ENCODE results near the gene SPEF1. TPM values are rescaled to one million over a fixed set of nuclear protein-coding genes. Genes with fewer than 3 reads are reported as not detected.

Gene SPEF1
- total RNA-seq, 4 donors from 2014 or later: 1.1 to 1.8 TPM; not detected in 2

- H3K4me1 ChIP-seq: peaks cover 0 to 56% (median 26%) of the 10 kb centered on the region in 4 donors
- 86 to 92% methylated on average over 3 of the region's 3 CpGs for WGBS, 2 donors
These were observed 17.6 kb upstream of the SPEF1 start for GRCh38 chr20:3798908-3799248.

GRCh38 chr20:3798373-3798768, 17.1 kb upstream of the SPEF1 start:
- DNase-seq (ENCODE audit: low spot score in 2 of 2): no peak
- no peaks in the 10 kb centered on the region for H3K9me3 ChIP-seq
- no peak overlapping the region for H3K4me3 ChIP-seq
- peak overlapping the region in 3 of 4 donors; percentile 60 to 98 (median 96) for H3K27ac ChIP-seq
- no peaks in the 10 kb centered on the region for H3K27me3 ChIP-seq
- H3K4me1 ChIP-seq: peaks cover 0 to 56% (median 26%) of the 10 kb centered on the region in 4 donors
- no peak for TF ChIP-seq CTCF (IDR thresholded peaks at IDR 0.05)
- no peak for TF ChIP-seq EP300 (IDR thresholded peaks at IDR 0.05)
- no peak for TF ChIP-seq POLR2A (IDR thresholded peaks at IDR 0.05)
- peaks cover 0 to 46% (median 3%) of the 10 kb centered on the region in 3 donors for H3K36me3 ChIP-seq
- WGBS, 2 donors: 68 to 71% methylated on average over 5 of the region's 5 CpGs

More at GRCh38 chr20:3798908-3799248, 17.6 kb upstream of the SPEF1 start:
- Histone ChIP-seq H3K27me3 (no peaks in the 10 kb centered on the region), H3K9me3 (no peaks in the 10 kb centered on the region), H3K36me3 (peaks cover 0 to 51% (median 3%) of the 10 kb centered on the region in 3 donors), H3K27ac (peak overlapping the region in 2 of 4 donors; percentile 96 to 98), H3K4me3 (no peak overlapping the region)
- no peak for DNase-seq (ENCODE audit: low spot score in 2 of 2)
- TF ChIP-seq EP300 (IDR thresholded peaks at IDR 0.05): no peak
- TF ChIP-seq POLR2A (IDR thresholded peaks at IDR 0.05): no peak
- no peak for TF ChIP-seq CTCF (IDR thresholded peaks at IDR 0.05)

GRCh38 chr20:3797592-3798372, 16.5 kb upstream of the SPEF1 start:
- H3K4me1 ChIP-seq: peaks cover 0 to 56% (median 26%) of the 10 kb centered on the region in 4 donors
- H3K4me3 ChIP-seq: peak overlapping the region in 2 of 4 donors; percentile 64 to 67
- H3K27ac ChIP-seq: peak overlapping the region in 3 of 4 donors; percentile 60 to 98 (median 96)
- TF ChIP-seq POLR2A (IDR thresholded peaks at IDR 0.05): no peak
- H3K9me3 ChIP-seq: no peaks in the 10 kb centered on the region
- 63 to 69% methylated on average over 19 of the region's 19 CpGs for WGBS, 2 donors
- no peaks in the 10 kb centered on the region for H3K27me3 ChIP-seq
- no peak for DNase-seq (ENCODE audit: low spot score in 2 of 2)
- peaks cover 0 to 41% (median 3%) of the 10 kb centered on the region in 3 donors for H3K36me3 ChIP-seq

GRCh38 chr20:3797226-3797545, 15.9 kb upstream of the SPEF1 start:
- DNase-seq (ENCODE audit: low spot score in 2 of 2): no peak
- H3K36me3 ChIP-seq: peaks cover 0 to 35% (median 3%) of the 10 kb centered on the region in 3 donors
- no peaks in the 10 kb centered on the region for H3K9me3 ChIP-seq
- H3K27ac ChIP-seq: peak overlapping the region; percentile 60 to 98 (median 94)
- H3K4me3 ChIP-seq: peak overlapping the region in 3 of 4 donors; percentile 46 to 67 (median 64)
- 74 to 80% methylated on average over 4 to 5 of the region's 5 CpGs for WGBS, 2 donors
- H3K4me1 ChIP-seq: peaks cover 0 to 54% (median 26%) of the 10 kb centered on the region in 4 donors
- TF ChIP-seq POLR2A (IDR thresholded peaks at IDR 0.05): no peak
- H3K27me3 ChIP-seq: no peaks in the 10 kb centered on the region

GRCh38 chr20:3796477-3797225, 15.4 kb upstream of the SPEF1 start:
- no peak for TF ChIP-seq CTCF (IDR thresholded peaks at IDR 0.05)
- no peak for TF ChIP-seq EP300 (IDR thresholded peaks at IDR 0.05)
- TF ChIP-seq POLR2A (IDR thresholded peaks at IDR 0.05): no peak
- 54% methylated on average over 4 to 6 of the region's 33 CpGs for whole genome bisulfite sequencing, 2 donors
- Histone ChIP-seq H3K27ac (peak overlapping the region; percentile 91 to 98 (median 96)), H3K4me3 (peak overlapping the region; percentile 46 to 67 (median 55)), H3K9me3 (no peaks in the 10 kb centered on the region), H3K27me3 (no peaks in the 10 kb centered on the region), H3K36me3 (peaks cover 0 to 29% (median 3%) of the 10 kb centered on the region in 3 donors), H3K4me1 (peaks cover 0 to 51% (median 26%) of the 10 kb centered on the region in 4 donors)
- DNase-seq (ENCODE audit: low spot score in 2 of 2): no peak

All from tibial nerve (tissue), 4 donors.